Skin of body (tissue), 2 donors: ENCODE data around the gene COBLL1. TPM values are rescaled to one million over a fixed set of nuclear protein-coding genes. Genes with fewer than 3 reads are reported as not detected.

ENCODE experiments used
- DNase-seq: peaks from one replicate; lab custom pipeline; 2025; lab: John Stamatoyannopoulos, UW
- total RNA-seq: library from RNA; depleted of rRNA; stranded (reverse); fragments of >200 nt; gene quantifications from one replicate; pipeline ENCODE4 v1.2.3, GENCODE V29; 2014

COBLL1 gene
- total RNA-seq, 1 donor from 2014 or later, result 25.9 TPM

DNA sequence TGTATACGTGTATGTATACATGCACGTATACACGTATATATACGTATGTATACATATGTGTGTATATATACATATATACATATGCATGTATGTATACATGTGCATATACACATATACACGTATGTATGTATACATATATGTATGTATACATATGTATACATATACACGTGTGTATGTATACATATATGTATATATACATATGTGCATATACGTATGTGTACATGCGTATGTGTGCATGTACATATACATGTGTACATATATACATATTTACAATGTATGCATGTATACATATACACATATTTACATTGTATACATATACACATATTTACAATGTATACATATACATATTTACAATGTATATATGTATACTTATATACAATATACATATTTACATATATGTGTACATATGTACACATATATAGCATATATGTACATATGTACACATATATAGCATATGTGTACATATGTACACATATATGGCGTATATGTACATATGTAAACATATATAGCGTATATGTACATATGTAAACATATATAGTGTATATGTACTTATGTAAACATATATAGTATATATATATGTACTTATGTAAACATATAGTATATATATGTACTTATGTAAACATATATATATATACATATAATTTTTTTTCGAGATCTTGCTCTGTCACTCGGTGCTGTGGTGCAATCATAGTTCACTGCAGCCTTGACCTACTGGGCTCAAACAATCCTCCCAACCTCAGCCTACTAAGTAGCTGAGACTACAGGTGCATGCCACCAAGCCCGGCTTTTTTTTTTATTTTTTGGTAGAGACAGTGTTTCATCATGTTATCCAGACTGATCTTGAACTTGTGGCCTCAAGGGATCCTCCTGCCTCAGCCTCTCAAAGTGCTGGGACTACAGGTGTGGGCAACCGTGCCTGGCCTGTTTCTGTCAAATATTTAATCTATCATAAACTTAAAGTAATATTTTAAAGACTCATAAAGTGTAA lies 23.2 kb downstream of the COBLL1 start:
- DNase-seq, result no peak

DNA sequence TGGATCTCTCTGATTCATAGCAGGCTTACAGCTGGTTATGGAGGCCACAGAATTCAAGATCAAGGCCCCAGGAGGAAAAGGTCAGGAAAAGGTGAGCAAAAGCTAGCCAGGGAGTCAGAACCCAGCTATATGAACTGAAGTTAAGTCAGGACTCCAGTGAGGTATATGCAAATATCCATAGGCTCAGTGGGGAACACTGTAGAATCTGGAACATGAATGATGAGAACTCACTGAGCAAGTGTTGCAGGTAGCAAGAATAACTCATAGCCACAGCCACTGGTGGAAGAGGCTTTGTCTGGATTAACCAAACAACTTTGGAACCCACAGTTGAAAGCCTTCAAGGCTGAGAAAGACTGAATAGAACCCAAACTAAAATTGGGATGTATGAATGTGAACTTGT lies 24.7 kb downstream of the COBLL1 start:
- no peak for DNase-seq

DNA sequence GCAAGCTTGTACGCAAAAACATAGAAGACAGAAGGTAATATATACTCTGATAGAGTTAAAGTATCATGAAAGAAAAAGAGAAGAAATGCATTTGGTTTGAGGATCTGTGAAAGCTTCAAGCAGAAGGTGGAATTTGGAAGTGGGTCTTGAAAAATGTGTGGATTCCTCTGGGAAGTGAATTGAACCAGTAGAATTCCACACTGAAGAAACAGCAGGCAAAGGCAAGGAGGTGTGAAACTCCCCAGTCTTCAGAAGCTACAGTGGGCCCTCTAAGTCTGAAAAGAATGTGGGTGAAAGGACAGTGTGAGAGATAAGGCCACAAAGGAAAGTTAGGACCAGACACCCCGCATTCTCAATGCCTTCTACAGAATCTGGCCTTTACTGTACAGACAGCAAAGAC lies 25.6 kb downstream of the COBLL1 start:
- no peak for DNase-seq

DNA sequence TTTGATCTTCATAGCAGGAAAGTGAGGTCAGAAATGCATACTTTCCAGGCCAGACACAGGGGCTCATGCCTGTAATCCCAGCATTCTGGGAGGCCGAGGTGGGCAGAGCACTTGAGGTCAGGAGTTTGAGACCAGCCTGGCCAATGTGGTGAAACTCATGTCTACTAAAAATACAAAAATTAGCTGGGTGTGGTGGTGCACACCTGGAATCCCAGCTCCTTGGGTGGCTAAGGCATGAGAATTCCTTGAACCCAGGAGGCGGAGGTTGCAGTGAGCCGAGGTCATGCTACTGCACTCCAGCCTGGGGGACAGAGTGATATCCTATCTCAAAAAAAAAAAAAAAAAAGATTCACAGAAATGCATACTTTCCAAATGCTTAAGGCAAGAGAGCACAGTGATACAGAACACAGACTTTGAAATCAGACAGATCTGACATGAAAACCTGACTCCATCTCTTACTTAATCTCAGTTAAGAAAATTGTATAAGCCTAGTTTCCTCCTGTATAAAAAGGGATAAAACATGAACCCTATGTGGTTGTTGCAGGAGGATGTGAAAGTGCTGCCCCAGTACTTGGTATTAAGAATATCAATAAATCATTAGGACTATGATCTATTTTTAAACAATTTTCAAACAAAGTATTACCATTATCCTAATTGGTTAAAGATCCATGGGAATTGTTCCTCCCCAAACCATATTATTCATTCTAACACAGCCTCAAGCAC lies 26.4 kb downstream of the COBLL1 start:
- DNase-seq, result no peak

DNA sequence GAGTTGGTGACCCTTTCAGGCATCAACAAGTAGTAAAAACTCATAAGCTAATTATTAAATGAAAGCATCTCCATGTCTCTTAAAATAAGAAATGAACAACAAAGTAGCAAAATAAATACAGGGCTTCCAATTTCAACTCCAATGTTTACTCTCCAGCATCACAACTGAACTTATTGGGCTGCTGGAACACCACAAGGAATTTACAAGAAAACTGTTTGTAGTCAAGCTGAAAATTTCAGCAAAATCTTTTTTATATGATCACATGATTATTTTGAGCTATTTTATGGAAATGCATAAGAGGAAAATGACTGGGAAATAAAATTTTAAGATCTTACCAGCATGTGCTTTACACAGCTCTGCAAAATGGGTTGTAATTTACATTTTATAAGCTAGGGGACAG lies 28.1 kb downstream of the COBLL1 start:
- DNase-seq, result no peak

DNA sequence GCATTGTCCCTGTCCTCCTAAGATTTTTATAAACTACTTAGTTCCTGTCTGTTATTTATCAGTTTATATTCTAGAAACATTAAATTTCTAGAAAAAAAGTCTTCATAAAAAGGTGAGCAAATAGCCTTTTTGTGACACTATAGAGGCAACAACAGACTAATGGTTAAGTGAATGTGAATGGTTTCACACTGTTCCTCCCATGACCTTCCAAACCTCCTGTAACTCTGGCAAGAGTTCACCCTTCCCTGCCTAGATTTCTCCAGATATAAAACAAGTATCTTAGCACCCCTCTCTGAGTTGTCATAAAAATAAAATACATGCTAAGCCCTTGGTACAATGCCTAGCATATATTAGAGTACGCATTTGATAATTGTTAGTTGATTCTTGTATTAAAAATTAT lies 29.2 kb downstream of the COBLL1 start:
- DNase-seq, result no peak

DNA sequence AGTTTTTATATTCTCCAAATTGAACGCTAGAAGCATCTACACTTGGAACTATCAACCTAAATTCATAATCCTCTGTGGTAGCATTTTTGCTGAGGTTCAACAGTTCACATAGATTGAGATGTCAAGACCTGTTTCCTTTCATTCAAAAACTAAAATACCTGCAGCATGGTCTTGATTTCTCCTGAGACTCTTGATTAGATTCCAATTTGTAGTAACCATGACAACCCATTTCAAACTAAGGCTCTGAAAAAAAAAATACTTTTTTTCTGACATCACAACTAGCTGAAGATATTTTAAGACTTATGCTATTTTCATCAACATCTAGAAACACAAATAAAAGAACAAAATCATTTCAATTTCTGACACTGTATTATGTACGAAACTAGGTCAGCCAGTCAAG lies 29.8 kb downstream of the COBLL1 start:
- DNase-seq, result no peak

DNA sequence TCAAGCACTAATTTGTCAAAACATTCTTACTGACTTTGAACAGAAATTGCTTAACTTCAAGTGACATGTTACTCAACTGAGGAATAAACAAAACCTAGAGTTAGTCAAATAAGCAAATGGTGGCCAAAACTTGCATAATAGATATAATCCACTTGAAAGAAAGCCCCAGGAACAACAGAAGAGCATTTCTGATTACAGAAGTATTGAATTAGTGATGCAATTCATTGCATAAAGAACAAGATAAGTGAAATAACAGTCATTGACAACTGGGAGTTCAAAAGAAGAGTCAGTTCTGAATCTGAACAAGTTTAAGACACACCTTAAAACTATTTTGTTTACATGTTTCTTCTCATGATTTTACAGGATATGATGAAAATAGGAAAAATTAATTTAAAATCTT lies 30.8 kb downstream of the COBLL1 start:
- no peak for DNase-seq

DNA sequence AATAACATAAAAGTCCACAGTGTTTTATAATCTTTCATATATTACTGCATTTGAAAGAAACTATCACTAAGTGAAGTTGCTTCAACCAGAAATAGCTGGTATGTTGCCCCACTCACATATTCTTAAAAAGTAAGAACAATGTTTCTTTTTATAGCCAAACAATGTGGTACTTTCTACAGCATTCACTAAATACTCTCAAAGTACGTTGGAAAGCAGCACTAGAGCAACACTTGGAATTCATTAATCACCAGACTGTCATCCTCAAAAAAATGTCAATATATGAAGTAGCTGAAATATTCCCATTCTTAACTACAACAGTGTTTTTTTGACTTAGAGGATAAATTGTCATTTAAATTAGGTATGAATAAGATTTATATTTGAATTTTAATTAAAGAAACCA lies 32.8 kb downstream of the COBLL1 start:
- DNase-seq, result peak; percentile 22

DNA sequence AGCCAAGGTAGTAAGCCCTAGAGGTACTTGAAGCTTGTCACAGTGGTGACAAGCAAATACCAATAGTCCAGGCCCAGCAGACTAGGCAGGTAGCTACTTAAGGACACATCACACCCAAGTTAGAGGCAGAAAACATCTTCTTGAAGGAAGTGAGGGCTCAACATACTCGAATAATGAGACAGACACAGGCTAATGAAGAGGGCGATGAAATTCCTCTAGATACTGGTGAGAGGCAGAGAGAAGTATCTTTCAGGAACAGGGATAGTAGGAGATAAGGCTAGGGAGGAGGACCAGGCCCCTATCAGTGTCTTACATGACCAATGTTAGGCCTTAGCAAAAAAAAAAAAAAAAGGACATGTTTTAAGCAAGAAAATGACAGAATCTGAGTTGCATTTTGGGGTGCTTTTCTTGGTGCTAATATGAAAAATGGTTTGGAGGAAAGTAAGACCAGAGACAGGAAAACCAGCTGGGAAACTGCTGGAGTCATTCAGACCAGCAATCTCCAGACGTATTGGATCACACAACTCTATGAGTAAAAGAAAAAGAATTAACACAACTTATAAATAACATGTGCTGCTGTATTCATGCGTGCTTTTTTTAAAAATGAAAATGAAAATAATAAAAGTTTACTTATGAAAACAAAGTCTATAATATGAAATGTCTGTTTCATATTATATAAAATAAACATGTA lies 37.7 kb downstream of the COBLL1 start:
- peak; percentile 54 for DNase-seq

DNA sequence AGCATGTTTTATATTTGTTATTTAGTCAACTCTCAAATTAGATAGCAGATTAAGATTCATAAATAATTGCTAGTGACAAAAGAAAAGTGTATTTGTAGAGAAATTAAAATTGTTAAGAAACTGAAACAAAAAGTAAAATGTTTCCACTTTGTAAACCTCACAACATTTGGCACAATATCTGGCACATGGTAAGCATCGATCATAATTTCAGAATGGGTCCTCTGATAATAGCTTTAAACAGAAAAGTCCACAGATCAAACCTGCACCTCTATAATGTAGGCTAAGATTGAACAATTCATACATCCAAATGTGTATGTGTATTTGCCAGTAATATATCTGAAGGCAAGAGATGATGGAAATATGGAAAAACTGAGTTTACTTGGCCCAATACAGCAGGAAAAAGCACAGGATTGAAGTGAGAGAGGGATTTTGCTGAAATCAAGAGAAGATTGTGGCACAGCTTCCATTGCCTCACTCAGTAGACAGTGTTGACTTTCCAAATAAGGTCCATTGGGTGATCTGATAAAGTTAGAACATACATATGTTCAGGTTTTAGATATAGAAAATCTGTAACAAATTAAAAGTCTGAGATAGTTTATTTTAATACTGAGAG lies 39.4 kb downstream of the COBLL1 start:
- peak; percentile 66 for DNase-seq

DNA sequence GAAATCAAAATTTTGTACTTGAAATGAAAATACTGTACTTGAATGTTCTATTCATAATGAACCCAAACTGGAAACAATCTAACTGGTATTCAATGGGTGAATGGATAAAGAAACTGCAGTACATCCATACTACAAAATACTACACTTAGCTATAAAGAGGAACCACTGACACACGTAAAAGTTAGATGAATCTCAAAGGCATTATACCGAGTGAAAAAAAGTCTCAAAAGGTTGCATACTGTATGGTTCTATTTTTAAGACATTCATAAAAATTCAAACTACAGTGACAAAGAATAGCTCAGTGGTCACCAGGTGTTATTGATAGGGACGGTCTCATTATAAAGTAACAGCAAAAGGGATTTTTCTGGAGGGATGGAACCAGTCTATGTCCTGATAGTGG lies 41.1 kb downstream of the COBLL1 start:
- no peak for DNase-seq

DNA sequence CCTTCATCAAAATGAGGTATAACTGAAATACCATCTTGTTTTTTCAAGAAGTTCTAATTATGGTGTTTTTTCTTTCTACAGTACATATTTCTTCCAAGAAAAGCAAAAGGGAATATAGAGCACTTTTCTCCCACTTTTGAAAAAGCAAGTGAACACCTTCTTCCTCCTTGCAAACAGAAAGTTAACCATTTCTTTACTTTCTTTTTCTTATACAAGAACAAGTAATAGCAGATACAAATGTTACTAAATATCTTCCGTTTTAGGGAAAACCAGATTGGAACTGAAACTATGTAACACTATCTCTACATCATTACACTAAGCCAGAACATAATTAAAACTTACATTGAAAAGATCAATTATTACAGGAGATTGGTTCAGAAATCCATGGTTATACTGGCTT lies 44.0 kb downstream of the COBLL1 start:
- DNase-seq, result no peak

DNA sequence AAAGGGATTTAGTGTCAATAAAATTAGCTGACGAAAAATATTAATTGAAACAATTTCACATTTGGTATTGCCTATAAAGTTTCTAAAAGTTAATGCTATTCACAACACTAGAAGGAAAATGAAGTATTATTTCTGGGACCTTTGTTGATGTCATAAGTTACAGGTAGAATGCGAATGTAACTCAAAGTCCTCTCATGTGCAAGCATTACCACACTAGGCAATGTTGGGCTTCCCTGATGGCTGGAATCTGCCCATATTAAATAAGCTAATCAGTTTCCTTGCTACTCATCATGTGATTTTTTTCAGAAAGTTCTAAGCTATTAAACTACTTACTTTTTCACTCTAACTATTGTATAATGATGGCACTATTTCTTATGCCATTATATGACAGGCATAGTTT lies 44.6 kb downstream of the COBLL1 start:
- no peak for DNase-seq

DNA sequence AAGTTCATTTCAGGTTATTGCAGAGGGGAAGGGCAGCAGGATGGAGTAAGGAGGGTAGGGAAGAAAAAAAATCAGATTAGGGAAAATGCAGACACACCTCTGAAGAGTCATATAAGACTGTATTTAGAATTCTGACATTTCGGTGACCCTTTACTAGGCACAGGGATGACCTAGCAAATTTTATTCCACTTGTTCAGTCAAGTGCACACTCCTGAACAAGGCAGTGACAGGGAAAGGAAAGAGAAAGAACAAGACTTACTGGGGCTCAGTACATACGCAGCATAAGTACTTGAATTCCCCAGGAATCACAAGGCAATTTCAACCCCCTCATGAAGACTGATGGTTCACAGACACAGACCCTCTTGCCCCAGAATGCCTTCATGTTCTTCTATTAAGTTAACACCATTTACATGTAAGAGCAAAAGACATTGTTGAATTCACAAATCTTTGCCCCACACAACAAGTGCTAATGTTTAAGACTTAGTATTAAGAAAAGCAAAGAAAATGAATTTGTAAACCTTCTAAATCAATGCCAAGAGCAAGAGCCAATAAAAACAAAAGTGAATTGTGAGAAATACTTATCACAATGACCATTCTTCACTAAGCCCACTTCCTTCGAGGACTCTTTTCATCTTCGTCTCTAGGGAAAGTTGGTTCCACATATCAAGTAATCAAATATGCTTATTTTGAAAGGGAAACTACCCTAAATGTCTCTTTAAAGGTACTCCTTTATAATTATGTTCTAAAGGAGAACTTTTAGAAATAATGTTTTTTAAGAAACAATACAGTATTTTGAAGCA lies 47.0 kb downstream of the COBLL1 start:
- no peak for DNase-seq

DNA sequence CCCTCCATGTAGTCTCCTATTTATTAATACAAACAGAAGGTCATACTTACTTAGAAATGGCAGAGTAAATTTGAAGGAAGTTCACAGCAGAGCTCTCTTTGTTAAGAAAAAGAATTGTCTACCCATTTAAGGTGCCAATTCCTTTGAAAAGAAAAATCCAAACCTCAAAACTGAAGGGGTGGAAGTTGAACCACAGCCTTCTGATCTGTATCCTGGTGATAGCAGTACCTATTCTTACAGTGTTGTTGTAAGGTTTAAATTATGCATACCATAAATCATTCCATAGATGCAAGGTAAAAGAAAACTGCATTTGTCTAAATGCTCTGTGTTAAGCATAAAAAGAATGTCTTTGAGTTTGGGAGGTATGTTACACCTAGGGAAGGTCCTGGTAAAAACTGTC lies 47.6 kb downstream of the COBLL1 start:
- DNase-seq, result no peak

DNA sequence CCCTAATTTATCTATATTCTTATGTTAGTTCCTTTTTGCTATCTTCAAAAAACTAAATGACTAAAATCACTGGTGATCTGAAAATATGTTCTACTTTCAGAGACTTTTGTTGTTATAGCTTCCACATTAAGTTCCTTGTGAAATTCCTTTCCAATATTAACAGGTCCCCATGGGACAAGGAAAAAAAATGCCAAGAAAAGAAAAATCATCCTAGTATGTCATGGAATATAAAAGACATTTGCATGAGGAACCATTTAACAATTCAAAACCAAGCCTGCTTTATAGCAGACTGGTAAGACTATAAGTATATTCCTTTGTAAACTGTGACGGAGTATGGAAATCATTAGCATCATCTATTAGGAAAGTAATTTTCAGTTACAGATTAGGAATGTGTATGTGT lies 48.1 kb downstream of the COBLL1 start:
- DNase-seq, result peak; percentile 63

DNA sequence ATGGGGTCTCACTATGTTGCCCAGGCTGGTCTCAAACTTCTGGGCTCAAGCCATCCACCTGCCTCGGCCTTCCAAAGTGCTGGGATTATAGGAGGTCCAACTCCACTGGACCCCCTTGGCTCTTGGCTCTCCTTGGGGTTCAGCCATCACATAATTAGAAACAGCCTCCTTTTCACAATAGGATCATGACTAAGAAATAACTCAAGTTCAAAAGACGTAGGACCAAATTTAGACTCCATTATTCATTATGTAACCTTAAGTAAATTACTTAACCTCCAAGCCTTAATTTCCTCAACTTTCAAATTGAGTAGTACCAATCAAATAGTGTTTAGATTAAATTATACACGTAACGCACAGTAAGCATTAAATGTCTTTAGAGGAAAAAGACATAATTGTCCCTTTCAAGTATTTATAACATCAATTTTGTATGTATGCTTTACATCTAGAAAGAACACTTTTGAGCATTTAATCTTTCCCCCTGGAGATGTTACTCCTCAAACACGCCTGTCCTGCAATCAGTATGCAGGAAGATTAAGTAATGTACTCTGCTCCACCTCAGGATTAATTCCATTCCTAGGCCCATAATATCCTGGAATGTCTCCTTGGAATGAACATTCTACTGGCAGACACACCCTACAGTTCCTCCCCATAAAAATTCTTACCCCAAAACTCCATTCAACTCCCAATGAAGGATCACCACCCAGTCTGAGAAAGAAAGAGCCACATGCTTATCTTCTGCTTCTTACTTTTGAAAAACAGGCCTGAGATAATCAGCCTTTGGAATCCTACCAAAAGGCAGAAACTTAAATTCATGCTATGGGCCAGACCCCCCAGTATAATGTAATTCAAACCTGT lies 49.1 kb downstream of the COBLL1 start:
- peak; percentile 35 for DNase-seq

DNA sequence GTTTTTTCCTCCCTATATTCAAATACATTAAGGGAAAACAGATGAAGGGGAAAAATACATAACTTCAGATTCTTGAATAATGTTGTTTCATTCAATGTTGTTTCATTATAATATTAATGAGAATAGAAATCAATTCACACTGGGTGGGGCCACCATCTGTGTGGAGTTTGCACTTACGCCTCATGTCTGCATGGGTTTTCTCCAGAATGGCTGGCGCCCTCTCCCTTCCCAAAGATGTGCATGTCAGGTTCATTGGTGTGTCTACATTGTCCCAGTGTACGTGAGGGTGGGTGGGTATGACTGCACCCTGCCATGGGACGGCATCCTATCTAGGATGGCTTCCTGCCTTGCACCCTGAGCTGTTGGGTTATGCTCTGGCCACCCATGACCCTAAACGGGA lies 51.7 kb downstream of the COBLL1 start:
- DNase-seq, result no peak

DNA sequence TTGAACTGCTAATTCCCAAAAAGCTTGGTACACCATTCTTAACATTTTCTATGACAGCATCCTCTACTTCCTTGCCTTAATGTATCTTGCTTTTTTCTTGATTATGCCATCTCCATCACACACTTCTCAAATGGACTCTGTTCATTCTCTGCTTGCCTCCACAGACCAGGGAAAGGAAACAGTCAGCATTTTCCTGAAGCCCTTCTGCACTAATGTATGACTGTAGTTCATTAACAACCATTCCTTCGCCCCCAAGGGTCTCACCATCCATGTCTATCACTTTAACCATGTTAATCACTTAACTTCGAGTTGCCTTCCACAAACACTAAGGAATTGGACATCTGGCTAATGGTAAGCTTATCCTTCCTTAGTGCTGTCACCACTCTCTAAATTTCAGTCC lies 54.8 kb downstream of the COBLL1 start:
- DNase-seq, result no peak
